Measurements from ENCODE around the gene DAZAP1.

The DAZAP1 gene

GRCh38 chr19:1445185-1445931 lies 38.0 kb downstream of the DAZAP1 start:
- peak; percentile 56 for DNase-seq

GRCh38 chr19:1445932-1446712 lies 38.7 kb downstream of the DAZAP1 start:
- no peak for DNase-seq

GRCh38 chr19:1446713-1447481 lies 39.5 kb downstream of the DAZAP1 start:
- DNase-seq: no peak

GRCh38 chr19:1447504-1447903 lies 40.1 kb downstream of the DAZAP1 start:
- DNase-seq: no peak

- DNase-seq: no peak
Observed at GRCh38 chr19:1447944-1448343, 40.6 kb downstream of the DAZAP1 start.

GRCh38 chr19:1449467-1450442 lies 42.4 kb downstream of the DAZAP1 start, which contains the start of gene APC2:
APC2 (plus strand) TSS chr19:1450121; CDS start chr19:1453002, 2,881 bp downstream.
- DNase-seq: no peak

- no peak for DNase-seq
Observed at GRCh38 chr19:1450735-1451731, 43.6 kb downstream of the DAZAP1 start.

- no peak for DNase-seq
Observed at GRCh38 chr19:1451916-1452801, 44.8 kb downstream of the DAZAP1 start.

GRCh38 chr19:1452802-1453524 lies 45.6 kb downstream of the DAZAP1 start:
- no peak for DNase-seq

- no peak for DNase-seq
Observed at GRCh38 chr19:1453525-1454364, 46.4 kb downstream of the DAZAP1 start.

- no peak for DNase-seq
Observed at GRCh38 chr19:1455002-1455335, 47.6 kb downstream of the DAZAP1 start.

GRCh38 chr19:1455336-1456120 lies 48.1 kb downstream of the DAZAP1 start:
- DNase-seq: peak; percentile 58

GRCh38 chr19:1456121-1456900 lies 48.9 kb downstream of the DAZAP1 start:
- no peak for DNase-seq

GRCh38 chr19:1457031-1457739 lies 49.8 kb downstream of the DAZAP1 start:
- no peak for DNase-seq

- DNase-seq: no peak
Observed at GRCh38 chr19:1457892-1458291, 50.5 kb downstream of the DAZAP1 start.

GRCh38 chr19:1459479-1459878 lies 52.1 kb downstream of the DAZAP1 start:
- no peak for DNase-seq
